SU-DHL-6 (cell line): ENCODE results near the gene SEH1L.

ENCODE experiments used
- H2AFZ ChIP-seq: fragments of 200-600 bp; sonication (generic); 2 replicates; pipeline ENCODE4 v1.6.1; 2014; ENCODE audit warnings: low read depth, mild to moderate bottlenecking, moderate library complexity, mixed read lengths, antibody characterized with exemption, low read length; ENCODE audit not compliant: severe bottlenecking
- H3F3A ChIP-seq: fragments of 200-600 bp; shearing (Covaris generic); 2 replicates; pipeline ENCODE4 v1.6.0; 2016; ENCODE audit warnings: antibody characterized with exemption, mild to moderate bottlenecking; ENCODE audit not compliant: insufficient read depth
- H3K27ac ChIP-seq: fragments of 200-600 bp; sonication (generic); 2 replicates; pipeline ENCODE4 v1.5.1; 2016; ENCODE audit warnings: low read depth, mild to moderate bottlenecking, low read length, moderate library complexity, mixed read lengths
- H3K27me3 ChIP-seq: fragments of 200-600 bp; sonication (generic), shearing (Covaris generic); 2 replicates; pipeline ENCODE4 v1.6.0; 2014; ENCODE audit warnings: mild to moderate bottlenecking, low read length
- H3K36me3 ChIP-seq: fragments of 200-600 bp; sonication (generic); 2 replicates; pipeline ENCODE4 v1.6.1; 2014; ENCODE audit warnings: mild to moderate bottlenecking, low read length, mixed read lengths
- H3K4me2 ChIP-seq: fragments of 300-600, 200-600 bp; shearing (Covaris generic), sonication (generic); 2 replicates; pipeline ENCODE4 v1.6.0; 2014; ENCODE audit warnings: low read length, low read depth, mild to moderate bottlenecking; ENCODE audit not compliant: poor library complexity, severe bottlenecking
- H3K4me3 ChIP-seq: fragments of 200-600 bp; sonication (generic); 2 replicates; pipeline ENCODE4 v1.5.1; 2014; ENCODE audit warnings: antibody characterized with exemption, low read length, mild to moderate bottlenecking, mixed read lengths; ENCODE audit not compliant: insufficient read depth, poor library complexity, severe bottlenecking
- H3K79me2 ChIP-seq: fragments of 200-600 bp; sonication (generic); 2 replicates; pipeline ENCODE4 v1.6.1; 2014; ENCODE audit warnings: mild to moderate bottlenecking, low read length, moderate library complexity; ENCODE audit not compliant: insufficient read depth
- H3K9ac ChIP-seq: fragments of 200-600 bp; sonication (generic); 2 replicates; pipeline ENCODE4 v1.7.0; 2014; ENCODE audit warnings: mild to moderate bottlenecking, low read length
- H3K9me2 ChIP-seq: fragments of 200-600 bp; sonication (generic); replicated peaks from 2 replicates; pipeline ENCODE4 v1.6.1; 2014; ENCODE audit warnings: low read length; ENCODE audit not compliant: insufficient read depth
- H3K9me3 ChIP-seq: fragments of 200-600 bp; sonication (generic); 2 replicates; pipeline ENCODE4 v1.6.1; 2014; ENCODE audit warnings: low read length, mixed read lengths; ENCODE audit not compliant: insufficient read depth
- H4K20me1 ChIP-seq: fragments of 200-600 bp; sonication (generic); 2 replicates; pipeline ENCODE4 v1.6.1; 2014; ENCODE audit warnings: low read depth, mild to moderate bottlenecking, antibody characterized with exemption, low read length, moderate library complexity, mixed read lengths
- EZH2phosphoT487 ChIP-seq: fragments of 200-600 bp; sonication (generic), shearing (Covaris generic); conservative IDR thresholded peaks from 2 replicates; pipeline ENCODE4 v1.6.1; 2018; ENCODE audit warnings: mild to moderate bottlenecking, antibody characterized with exemption, low read length, moderate library complexity, mixed read lengths
- TF ChIP-seq, protein P1 (sequence below): fragments of 200-600 bp; sonication (generic); IDR thresholded peaks from one replicate; pipeline ENCODE4 v1.5.1; 2017; ENCODE audit warnings: antibody characterized with exemption, mild to moderate bottlenecking, low read length, moderate library complexity; ENCODE audit not compliant: insufficient read depth, poor library complexity, severe bottlenecking

SEH1L gene

DNA sequence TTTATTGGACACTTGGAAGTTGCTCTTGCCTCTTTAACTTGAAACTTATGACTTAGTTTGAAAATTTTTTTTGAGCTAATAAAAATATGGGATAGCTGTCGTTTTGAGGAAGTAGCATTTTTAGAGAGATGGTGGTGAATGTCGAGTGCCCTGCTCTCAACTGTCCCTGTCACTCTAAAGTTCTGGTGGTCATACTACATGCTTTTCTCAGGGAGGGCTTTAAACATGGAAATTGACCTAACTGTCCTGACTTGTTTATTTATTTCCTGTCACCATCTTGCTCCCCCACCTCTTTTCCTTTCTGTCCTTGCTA, 59.4 kb downstream of the SEH1L start:
- Histone ChIP-seq H3K27me3 (no peaks in the 10 kb centered on the region), H3F3A (no peaks in the 10 kb centered on the region), H3K4me2 (no peak overlapping the region), H3K9ac (no peak overlapping the region), H2AFZ (no peak overlapping the region), H3K79me2 (peaks cover 22% of the 10 kb centered on the region; the same call in 1 of the 2 replicates), H4K20me1 (no peaks in the 10 kb centered on the region), H3K4me3 (no peak overlapping the region), H3K27ac (no peak overlapping the region), H3K9me3 (no peaks in the 10 kb centered on the region), H3K9me2 (no peaks in the 10 kb centered on the region), H3K36me3 (peaks cover 22% of the 10 kb centered on the region; the same call in 1 of the 2 replicates)
- no peak for TF ChIP-seq EZH2phosphoT487
- TF ChIP-seq, protein P1, sequence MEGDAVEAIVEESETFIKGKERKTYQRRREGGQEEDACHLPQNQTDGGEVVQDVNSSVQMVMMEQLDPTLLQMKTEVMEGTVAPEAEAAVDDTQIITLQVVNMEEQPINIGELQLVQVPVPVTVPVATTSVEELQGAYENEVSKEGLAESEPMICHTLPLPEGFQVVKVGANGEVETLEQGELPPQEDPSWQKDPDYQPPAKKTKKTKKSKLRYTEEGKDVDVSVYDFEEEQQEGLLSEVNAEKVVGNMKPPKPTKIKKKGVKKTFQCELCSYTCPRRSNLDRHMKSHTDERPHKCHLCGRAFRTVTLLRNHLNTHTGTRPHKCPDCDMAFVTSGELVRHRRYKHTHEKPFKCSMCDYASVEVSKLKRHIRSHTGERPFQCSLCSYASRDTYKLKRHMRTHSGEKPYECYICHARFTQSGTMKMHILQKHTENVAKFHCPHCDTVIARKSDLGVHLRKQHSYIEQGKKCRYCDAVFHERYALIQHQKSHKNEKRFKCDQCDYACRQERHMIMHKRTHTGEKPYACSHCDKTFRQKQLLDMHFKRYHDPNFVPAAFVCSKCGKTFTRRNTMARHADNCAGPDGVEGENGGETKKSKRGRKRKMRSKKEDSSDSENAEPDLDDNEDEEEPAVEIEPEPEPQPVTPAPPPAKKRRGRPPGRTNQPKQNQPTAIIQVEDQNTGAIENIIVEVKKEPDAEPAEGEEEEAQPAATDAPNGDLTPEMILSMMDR: no peak

DNA sequence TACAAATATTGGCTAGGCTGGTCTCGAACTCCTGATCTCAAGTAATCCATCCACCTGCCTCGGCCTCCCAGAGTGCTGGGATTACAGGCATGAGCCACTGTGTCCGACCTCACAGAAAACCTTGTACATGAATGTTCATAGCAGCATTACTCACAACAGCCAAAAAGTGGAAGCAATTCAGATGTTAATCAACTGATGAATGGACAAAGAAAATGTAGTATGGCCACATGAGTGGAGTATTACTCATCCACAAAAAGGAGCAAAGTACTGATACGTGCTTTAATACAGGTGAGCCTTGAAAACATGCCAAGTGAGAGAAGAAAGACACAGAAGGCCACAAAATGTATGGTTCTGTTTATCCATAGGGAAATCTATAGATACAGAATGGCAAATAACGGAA, 63.9 kb downstream of the SEH1L start:
- H3F3A ChIP-seq: no peaks in the 10 kb centered on the region

DNA sequence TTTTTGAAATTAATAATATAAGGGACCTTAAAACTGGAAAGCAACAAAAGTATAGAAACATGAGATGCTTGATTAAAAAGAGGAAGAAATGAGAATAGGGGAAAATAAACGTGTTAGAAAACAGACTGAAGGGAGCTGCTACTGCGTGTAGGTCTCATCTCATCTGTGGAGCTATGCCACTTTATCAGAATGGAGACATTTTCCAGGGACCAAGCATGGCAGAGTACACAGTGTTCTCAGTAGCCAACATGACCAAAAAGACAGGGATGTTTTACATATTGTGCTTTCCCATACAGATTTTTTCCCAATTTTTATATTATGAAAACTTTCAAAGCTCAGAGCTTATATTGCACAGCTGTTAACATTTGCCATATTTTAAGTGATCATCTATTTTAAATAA, 66.4 kb downstream of the SEH1L start:
- Histone ChIP-seq H3K27ac (no peak overlapping the region), H3K4me3 (no peak overlapping the region), H3K9me2 (no peaks in the 10 kb centered on the region), H3K4me2 (no peak overlapping the region), H3K9ac (no peak overlapping the region), H3K27me3 (no peaks in the 10 kb centered on the region), H2AFZ (no peak overlapping the region), H3K36me3 (peaks cover 29% of the 10 kb centered on the region; the same call in 1 of the 2 replicates), H4K20me1 (no peaks in the 10 kb centered on the region), H3K79me2 (no peaks in the 10 kb centered on the region; the same call in 1 of the 2 replicates), H3F3A (no peaks in the 10 kb centered on the region), H3K9me3 (no peaks in the 10 kb centered on the region)
- TF ChIP-seq, protein P1: no peak
- no peak for TF ChIP-seq EZH2phosphoT487

More for the DNA sequence above, 63.9 kb downstream of the SEH1L start:
- peaks cover 5% of the 10 kb centered on the region; the same call in 1 of the 2 replicates for H3K79me2 ChIP-seq
- H4K20me1 ChIP-seq: no peaks in the 10 kb centered on the region
- TF ChIP-seq, protein P1: no peak
- TF ChIP-seq EZH2phosphoT487: no peak
- H3K27ac ChIP-seq: no peak overlapping the region
- H3K9ac ChIP-seq: no peak overlapping the region
- H3K9me2 ChIP-seq: no peaks in the 10 kb centered on the region
- H3K36me3 ChIP-seq: peaks cover 21% of the 10 kb centered on the region; the same call in 1 of the 2 replicates
- no peak overlapping the region for H2AFZ ChIP-seq
- H3K27me3 ChIP-seq: no peaks in the 10 kb centered on the region
- no peak overlapping the region for H3K4me2 ChIP-seq
- no peak overlapping the region for H3K4me3 ChIP-seq
- no peaks in the 10 kb centered on the region for H3K9me3 ChIP-seq

DNA sequence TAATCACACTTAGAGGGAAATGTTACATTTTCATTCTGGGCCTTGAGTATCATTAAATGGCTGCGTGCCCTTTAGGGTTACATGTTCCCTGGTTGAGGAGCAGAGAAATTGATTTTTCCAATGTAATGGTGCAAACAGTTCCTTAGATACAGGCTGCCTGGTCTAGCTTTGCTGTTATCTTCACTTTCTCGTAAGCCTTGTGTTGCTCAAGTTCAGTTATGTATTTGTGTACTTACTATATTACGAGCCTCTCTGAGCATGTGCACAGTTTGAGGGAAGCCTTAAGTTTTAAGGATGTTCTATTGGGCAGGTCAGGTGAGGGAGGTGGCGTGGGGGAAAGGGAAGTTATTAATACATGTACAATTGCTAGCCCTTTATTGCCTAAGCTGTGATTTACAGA, 67.0 kb downstream of the SEH1L start:
- no peak overlapping the region for H3K9ac ChIP-seq

More for the DNA sequence above, 67.0 kb downstream of the SEH1L start:
- no peaks in the 10 kb centered on the region for H3K9me2 ChIP-seq
- H3K4me3 ChIP-seq: no peak overlapping the region
- no peaks in the 10 kb centered on the region for H4K20me1 ChIP-seq
- H3F3A ChIP-seq: no peaks in the 10 kb centered on the region
- H3K4me2 ChIP-seq: no peak overlapping the region
- peaks cover 30% of the 10 kb centered on the region; the same call in 1 of the 2 replicates for H3K36me3 ChIP-seq
- no peak overlapping the region for H2AFZ ChIP-seq
- H3K27ac ChIP-seq: no peak overlapping the region
- H3K27me3 ChIP-seq: no peaks in the 10 kb centered on the region
- TF ChIP-seq, protein P1: no peak
- TF ChIP-seq EZH2phosphoT487: no peak
- H3K79me2 ChIP-seq: no peaks in the 10 kb centered on the region; the same call in 1 of the 2 replicates
- H3K9me3 ChIP-seq: no peaks in the 10 kb centered on the region
